ENCODE measurements around the gene S100A8.

DNA sequence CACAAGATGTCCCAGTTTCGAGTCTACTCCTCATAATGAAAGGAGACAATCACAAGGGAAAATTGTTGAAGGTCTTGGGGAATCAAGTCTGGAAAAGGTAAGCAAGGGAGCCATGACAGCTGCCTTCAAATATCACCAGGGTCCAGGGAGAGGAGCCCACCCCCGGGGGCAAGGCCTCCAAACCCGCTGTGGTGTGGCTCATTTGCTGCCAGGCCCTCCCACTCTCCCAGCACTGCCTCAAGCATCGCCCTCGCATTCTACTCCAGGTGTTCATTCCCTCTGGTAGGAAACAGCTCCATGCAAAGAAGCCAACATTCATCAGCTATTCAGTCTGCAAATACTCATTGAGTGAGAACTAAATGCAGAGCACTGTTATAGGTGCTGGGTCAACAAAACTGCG is 24.6 kb downstream of the S100A8 start:
- TF ChIP-seq, protein P1, sequence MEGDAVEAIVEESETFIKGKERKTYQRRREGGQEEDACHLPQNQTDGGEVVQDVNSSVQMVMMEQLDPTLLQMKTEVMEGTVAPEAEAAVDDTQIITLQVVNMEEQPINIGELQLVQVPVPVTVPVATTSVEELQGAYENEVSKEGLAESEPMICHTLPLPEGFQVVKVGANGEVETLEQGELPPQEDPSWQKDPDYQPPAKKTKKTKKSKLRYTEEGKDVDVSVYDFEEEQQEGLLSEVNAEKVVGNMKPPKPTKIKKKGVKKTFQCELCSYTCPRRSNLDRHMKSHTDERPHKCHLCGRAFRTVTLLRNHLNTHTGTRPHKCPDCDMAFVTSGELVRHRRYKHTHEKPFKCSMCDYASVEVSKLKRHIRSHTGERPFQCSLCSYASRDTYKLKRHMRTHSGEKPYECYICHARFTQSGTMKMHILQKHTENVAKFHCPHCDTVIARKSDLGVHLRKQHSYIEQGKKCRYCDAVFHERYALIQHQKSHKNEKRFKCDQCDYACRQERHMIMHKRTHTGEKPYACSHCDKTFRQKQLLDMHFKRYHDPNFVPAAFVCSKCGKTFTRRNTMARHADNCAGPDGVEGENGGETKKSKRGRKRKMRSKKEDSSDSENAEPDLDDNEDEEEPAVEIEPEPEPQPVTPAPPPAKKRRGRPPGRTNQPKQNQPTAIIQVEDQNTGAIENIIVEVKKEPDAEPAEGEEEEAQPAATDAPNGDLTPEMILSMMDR (IDR thresholded peaks at IDR 0.05; ENCODE audit: low read depth, low read length, missing input control), result no peak
- TF ChIP-seq, protein P2, sequence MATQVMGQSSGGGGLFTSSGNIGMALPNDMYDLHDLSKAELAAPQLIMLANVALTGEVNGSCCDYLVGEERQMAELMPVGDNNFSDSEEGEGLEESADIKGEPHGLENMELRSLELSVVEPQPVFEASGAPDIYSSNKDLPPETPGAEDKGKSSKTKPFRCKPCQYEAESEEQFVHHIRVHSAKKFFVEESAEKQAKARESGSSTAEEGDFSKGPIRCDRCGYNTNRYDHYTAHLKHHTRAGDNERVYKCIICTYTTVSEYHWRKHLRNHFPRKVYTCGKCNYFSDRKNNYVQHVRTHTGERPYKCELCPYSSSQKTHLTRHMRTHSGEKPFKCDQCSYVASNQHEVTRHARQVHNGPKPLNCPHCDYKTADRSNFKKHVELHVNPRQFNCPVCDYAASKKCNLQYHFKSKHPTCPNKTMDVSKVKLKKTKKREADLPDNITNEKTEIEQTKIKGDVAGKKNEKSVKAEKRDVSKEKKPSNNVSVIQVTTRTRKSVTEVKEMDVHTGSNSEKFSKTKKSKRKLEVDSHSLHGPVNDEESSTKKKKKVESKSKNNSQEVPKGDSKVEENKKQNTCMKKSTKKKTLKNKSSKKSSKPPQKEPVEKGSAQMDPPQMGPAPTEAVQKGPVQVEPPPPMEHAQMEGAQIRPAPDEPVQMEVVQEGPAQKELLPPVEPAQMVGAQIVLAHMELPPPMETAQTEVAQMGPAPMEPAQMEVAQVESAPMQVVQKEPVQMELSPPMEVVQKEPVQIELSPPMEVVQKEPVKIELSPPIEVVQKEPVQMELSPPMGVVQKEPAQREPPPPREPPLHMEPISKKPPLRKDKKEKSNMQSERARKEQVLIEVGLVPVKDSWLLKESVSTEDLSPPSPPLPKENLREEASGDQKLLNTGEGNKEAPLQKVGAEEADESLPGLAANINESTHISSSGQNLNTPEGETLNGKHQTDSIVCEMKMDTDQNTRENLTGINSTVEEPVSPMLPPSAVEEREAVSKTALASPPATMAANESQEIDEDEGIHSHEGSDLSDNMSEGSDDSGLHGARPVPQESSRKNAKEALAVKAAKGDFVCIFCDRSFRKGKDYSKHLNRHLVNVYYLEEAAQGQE (IDR thresholded peaks at IDR 0.05), result no peak
- TF ChIP-seq, protein P3, sequence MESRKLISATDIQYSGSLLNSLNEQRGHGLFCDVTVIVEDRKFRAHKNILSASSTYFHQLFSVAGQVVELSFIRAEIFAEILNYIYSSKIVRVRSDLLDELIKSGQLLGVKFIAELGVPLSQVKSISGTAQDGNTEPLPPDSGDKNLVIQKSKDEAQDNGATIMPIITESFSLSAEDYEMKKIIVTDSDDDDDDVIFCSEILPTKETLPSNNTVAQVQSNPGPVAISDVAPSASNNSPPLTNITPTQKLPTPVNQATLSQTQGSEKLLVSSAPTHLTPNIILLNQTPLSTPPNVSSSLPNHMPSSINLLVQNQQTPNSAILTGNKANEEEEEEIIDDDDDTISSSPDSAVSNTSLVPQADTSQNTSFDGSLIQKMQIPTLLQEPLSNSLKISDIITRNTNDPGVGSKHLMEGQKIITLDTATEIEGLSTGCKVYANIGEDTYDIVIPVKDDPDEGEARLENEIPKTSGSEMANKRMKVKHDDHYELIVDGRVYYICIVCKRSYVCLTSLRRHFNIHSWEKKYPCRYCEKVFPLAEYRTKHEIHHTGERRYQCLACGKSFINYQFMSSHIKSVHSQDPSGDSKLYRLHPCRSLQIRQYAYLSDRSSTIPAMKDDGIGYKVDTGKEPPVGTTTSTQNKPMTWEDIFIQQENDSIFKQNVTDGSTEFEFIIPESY (IDR thresholded peaks at IDR 0.05), result no peak
- TF ChIP-seq, protein P4, sequence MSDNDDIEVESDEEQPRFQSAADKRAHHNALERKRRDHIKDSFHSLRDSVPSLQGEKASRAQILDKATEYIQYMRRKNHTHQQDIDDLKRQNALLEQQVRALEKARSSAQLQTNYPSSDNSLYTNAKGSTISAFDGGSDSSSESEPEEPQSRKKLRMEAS (IDR thresholded peaks at IDR 0.05), result no peak
- TF ChIP-seq NR2F2 (IDR thresholded peaks at IDR 0.05) (no peak), TAF1 (conservative IDR thresholded peaks at IDR 0.05) (no peak), FOXA2 (IDR thresholded peaks at IDR 0.05) (no peak), EGR1 (IDR thresholded peaks at IDR 0.05; ENCODE audit: low read depth in 2 of 2) (no peak), GABPA (IDR thresholded peaks at IDR 0.05 in 1 of 2, conservative IDR thresholded peaks at IDR 0.05 in 1 of 2) (no peak), HNF4A (conservative IDR thresholded peaks at IDR 0.05) (no peak), YY1 (IDR thresholded peaks at IDR 0.05) (no peak), SP1 (IDR thresholded peaks at IDR 0.05) (no peak), RAD21 (IDR thresholded peaks at IDR 0.05) (no peak)

Measured in liver (tissue), 3 donors.